Raji (cell line): ENCODE results near the gene LRRFIP1.

ENCODE experiments used
- POLR2A ChIP-seq: IDR thresholded peaks from 2 replicates; pipeline ENCODE4 v1.6.1; 2011; ENCODE audit warnings: low read depth, low read length, control low read depth; ENCODE audit not compliant: insufficient read depth

LRRFIP1 gene

DNA sequence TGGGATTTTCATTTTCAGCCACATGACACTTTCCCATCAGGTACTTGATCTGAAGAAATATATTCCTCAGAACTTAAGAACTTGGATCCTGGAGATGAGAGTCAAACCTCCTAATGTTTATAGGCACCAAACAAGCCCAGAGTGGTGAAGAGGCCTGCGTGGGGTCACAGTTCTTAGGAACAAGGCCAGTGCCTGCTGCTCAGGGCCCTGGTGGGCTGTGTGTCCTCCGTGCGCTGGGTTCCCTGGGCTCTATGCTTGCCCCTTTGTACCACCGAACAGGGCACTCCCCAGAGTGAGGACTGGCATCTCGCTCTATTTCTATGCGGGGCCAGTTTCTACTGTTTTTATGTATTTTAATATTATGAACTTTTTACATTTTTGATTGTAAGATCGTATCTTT, 95.2 kb downstream of the LRRFIP1 start:
- TF ChIP-seq POLR2A = no peak

DNA sequence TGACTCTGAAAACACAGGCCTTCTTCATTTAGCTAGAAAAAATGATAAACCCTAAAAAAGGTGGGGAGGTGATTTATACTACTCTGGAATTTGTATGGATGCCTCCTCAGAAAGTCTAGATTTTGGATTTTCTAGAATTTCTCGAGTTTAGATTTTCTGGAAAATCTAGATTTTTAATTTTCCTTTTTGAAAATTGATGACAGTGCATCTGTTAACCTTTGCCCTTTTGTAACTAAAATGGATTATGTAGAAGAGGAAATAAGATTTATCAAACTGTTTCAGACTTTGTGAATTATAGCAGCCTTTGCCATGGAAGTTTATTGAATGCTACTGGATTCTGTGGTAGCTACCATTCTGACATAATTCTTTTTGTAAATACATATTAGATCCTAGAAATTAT, 95.6 kb downstream of the LRRFIP1 start:
- no peak for TF ChIP-seq POLR2A

DNA sequence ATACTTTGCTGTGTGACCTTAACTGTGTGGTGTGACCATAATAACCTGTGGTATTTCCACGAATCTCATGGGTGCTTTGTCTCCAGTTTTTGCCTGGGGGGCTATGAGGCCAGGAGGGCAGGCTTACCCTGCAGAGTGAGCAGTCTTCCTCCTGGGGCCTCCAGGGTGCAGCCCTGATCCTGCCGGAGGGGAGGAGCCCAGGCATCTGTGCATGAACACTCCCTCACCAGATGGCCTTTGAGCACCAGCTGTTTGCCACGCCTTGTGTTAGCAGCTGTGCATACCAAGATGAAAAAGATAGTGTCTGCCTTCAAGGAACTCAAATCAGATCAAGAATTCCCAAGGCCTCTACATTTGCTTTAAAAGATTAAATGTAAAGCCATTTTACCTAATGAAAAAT, 96.2 kb downstream of the LRRFIP1 start:
- TF ChIP-seq POLR2A = no peak

DNA sequence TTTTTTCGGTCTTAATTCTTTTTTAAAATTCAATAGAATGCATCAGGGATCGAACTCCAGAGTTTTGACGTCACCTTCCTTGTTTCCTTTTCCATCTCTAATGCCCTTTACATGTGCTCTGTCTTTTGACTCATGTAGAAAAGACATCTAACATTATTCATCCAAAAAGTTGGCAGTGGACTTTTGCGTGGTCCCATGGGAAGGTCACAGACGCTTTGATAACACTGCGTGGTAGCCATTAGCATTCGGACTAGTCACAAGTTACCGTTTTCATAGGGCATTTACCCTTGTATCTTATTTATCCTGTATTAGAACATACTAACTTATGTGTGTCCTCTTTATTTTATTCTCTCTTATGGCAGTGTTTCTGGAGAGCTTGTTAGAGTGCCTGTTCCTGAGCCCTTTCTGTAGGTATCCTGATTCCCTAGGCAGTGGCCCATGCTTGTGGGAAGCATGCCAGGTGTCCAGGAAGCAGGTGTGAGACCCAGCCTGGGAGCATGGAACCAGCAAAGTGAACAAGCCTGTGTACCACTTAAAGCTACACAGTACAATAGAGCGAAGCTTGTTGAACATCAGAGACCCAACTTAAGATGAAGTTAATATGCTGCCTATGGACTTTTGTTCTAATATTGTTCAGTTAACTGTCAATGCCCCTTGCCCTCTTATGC, 97.6 kb downstream of the LRRFIP1 start:
- TF ChIP-seq POLR2A = no peak

DNA sequence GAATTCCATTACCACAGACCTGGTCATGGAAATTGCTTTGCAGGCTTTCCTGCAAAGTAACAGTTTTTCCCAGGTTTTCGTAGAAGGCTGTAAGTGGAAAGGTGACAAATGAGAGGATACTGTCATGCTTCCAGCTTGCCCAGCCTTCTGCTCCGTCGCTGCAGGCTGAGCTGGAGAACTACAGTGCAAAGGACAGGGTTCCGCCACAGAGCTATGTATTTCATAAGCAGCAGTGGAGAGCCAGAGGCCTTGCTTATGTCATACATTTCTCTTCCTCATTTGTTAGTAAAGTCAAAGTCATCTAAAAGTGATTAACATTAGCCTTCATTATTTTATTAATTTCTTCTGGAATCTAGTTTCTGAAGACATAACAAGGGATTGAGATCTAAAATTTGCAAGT, 98.3 kb downstream of the LRRFIP1 start:
- no peak for TF ChIP-seq POLR2A

DNA sequence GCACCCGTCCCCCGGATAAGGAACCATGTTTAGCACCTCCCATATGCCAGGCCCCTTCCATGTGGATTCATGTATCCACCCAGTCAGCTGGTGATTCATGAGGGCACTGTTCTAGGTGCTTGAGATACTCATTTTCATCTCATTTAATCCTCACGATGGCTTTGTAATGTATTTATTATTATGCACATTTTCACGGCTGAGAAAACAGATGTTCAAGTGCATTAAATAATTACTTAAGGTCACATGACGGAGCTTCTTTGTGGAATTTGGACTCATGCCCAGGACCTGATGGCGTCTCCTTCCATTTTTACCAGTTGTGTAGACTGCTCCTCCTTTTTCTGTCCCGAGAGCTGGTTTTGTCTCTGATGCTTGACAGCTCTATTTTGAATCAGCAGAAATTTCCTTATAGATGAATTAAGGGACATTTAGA, 99.0 kb downstream of the LRRFIP1 start:
- TF ChIP-seq POLR2A = no peak

DNA sequence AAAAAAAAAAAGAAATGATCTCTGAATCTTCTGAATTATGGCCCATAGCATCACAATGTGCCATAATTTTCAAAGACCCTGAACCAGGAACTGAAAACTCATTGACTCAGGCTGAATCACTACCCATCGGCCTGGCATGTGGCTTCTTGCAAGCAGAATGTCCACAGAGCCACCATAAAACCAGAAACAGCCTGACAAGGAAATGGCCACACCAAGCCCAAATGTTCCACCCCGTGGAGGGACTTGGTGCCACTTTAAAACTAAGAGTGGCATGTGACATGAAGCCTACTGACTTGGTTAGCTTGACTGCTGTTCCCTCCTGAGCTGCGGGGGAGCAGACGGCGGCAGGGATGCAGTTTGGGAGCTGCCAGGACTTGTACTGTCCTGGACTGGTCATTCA, 100.0 kb downstream of the LRRFIP1 start:
- TF ChIP-seq POLR2A = no peak

DNA sequence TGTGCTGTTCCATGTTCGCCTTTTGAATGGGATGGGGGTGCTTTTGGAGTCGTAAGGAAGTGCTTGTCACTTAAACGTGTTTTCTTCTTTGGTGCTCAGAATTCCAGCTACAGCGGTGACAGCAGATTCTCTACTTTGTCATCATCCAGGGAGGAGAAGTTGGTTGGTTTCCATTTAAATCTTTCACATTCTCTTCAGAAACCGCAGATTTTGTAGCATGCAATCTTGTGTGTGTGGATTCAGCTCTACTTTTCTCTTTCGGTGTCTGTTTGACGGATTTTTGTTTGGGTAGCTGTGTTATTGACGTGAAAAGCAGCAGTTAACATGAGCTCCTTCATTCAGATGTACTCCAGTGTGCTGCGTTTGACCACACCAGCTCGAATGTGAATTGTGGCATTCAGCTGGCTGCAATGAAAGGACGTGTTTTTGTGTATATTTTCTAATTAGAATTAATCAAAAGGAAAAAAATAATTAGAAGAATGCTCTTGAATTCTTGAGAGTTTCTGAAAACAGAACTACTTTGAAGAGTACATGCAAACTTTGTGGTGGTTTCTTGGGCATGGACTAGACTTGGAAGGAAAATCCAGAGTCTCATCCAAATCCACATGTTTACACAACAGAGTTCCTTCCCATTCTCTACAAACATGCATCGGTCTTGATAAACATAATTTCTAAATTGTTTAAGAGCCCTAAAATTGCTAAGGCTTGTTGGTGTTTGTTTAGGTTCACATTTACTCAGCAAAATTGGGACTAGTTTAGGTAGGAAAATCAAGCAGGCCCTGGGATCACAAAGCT, 102.5 kb downstream of the LRRFIP1 start:
- TF ChIP-seq POLR2A = no peak

DNA sequence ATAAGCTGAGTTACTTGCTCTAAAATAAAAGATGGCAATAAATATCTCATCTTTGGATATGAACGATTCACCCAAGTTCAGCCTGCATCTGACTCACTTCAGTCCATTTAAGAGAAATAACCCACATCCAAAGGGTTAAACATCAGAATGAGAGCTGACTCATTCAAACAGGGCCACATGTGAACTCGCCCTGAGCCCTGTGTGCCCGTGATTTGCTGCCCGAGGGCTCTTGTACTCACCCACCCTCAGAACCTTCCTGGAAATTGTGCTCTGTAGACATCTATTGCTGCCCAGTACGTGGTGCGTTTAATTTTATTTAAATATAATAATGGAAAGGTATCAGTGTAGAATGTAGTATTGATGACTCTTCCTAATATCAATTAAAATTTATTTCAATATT, 104.3 kb downstream of the LRRFIP1 start:
- TF ChIP-seq POLR2A = no peak

DNA sequence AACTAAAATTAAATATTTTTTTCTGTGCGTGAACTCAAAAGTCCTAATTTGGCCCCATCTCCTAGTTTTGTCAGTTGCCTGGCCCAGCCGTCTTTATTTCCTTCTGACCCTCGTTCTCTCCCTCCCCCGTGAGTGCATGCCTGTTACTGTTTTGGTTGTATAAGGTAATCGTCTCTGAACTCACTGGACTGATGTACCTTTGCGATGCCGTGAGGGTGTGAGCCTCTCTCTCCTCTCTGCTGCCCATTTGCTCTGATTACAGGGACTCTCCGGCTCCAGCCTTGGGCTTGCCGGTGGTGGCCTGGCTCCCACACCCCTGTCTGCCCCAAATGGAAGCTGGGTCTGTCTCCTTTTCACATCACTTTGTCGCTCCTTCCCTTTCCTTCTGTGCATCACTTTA, 104.7 kb downstream of the LRRFIP1 start:
- TF ChIP-seq POLR2A = no peak

DNA sequence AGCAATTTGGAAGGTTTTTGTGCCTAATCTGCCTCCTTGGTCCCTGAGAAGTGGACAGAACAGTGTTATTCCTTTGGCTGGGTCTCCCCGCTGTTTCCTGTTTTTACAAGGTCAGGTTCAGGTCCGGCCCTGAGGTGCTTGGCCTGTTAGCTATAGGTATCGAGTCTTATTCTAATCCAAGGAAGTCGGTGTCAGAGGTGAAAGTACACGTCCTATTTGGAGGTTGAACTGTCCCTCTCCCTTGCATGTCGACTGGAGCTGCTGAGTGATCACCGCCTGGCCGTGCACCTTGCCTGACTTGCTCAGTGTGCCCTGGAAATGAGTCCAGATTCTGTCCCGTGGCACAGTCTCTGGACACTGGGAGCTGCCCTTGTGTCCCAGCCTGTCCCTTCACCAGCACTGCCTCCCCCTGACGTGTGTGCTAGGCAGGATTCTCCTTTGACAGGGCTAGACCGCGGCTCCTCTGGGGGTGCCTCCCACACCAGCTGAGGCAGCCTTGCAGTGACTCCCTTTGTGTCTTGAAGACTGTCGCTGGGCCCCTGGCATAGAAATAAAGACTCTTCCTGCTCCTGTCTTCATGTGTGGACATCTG, 105.5 kb downstream of the LRRFIP1 start:
- TF ChIP-seq POLR2A = no peak

DNA sequence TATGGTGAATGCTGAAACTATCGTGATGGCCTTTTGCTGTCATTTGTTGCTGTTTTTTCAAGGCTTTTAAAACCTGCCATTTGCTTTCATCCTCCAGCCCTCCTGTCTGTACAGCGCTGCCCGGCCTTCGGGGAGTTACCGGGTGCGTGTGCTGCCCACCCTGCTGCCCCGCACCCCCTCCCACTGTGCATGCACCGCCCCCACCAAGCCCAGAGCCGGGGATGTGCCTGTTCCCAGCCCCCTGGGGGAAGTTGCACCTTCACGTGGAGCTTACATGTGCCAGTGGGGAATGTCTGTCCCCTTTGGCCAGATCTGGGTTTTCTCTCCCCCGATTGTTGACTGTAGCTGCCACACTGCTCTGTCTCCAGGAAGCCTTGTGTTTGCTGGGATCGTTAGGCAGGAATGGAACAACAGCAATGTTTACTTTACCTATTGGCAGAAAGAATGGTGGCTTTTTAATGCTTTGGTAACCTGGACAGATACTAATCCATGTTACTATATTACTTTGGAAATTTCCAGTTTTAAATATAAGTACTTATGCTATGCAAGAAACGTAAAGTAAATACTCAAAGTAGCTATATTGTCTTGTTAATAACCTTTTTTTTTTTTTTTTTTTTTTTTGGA, 106.4 kb downstream of the LRRFIP1 start:
- TF ChIP-seq POLR2A = no peak

DNA sequence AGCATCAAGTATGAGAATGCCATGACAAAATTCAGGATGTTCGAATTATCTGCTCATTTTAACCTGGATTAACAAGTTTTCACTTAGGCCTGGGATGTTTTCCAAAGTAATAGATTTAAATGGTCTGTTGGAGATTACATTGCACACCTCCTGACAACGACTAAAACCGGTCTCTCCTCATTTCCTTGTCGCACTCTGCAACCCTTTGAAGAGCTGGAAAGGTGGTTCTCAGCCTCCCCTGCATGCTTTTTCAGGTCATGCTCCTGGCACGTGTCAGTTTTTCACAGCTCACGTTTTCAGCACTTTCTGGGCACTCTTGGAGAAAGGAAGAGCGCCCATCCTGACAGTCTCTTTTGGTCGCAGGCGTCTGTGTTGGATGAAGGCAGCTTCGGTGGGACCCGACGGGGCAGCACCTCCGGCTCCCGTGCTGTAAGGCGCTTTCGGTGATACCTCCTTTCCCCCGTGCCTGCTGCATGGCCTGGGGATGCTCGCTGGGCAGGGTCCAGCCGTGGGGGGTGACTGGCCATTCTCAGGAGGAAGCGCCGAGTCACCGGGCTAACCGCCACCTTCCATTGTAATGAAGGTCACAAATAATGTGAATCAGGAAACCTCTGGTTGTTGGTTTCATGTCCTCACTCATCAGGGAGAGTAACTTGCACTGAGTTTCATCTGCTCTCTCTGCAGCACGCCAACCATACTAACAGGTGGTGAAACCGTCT, 107.7 kb downstream of the LRRFIP1 start:
- TF ChIP-seq POLR2A = no peak

DNA sequence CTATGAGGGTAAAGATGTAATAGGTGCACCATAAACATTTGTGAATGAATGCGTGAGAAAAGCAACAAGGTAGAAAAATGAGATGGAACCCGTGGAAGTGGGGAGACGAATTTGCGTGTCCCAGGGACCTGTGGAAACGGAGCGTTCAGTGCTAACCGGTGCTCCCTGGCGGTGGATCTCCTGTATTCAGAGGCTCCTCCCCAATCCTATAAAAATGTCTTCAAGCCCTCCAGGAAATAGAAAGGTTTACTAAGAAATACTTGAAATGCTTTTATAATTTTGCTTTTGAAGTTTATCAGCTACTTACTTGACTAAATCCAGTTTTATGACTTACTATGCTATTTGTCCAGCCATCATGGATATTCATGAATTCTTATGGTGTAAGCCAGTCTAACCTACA, 108.4 kb downstream of the LRRFIP1 start:
- TF ChIP-seq POLR2A = no peak

DNA sequence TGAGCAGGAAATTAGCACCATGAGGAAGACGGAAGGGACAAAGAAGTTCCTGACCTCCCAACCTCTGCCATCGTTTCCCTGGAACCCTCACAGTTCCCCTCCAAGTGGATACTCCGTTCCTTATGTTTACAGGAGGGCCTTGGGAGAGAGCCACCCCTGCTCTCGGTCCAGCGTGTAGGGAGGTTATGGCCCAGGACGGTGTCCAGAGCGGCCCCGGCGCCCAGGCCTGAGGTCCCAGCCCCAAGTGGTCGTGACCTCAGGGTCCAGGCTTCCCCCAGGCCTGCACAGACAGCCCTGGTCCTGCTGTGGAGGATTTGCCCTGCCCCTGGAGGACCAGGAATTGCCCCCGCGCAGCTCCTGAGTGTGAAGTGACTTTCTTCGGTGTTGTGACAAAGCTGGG, 109.4 kb downstream of the LRRFIP1 start:
- no peak for TF ChIP-seq POLR2A
